NB4 (cell line): Measurements from ENCODE around the gene CCDC107.

Experiments
- DNase-seq: peaks from one replicate; pipeline ENCODE4 v3.0.0; 2010; ENCODE audit warnings: low read depth
- H3K4me3 ChIP-seq: one replicate; pipeline ENCODE4 v1.5.1; 2011; ENCODE audit warnings: mild to moderate bottlenecking, low read depth, low read length, moderate library complexity
- MYC ChIP-seq: IDR thresholded peaks from 2 replicates; pipeline ENCODE4 v1.6.1; 2011; ENCODE audit warnings: low read depth, low read length
- POLR2A ChIP-seq: IDR thresholded peaks from 2 replicates; pipeline ENCODE4 v1.6.1; 2011; ENCODE audit warnings: mild to moderate bottlenecking; ENCODE audit not compliant: insufficient read length; ENCODE audit errors: extremely low read depth
- TF ChIP-seq, protein P1 (sequence below): IDR thresholded peaks from one replicate; pipeline ENCODE4 v1.5.1; 2012; ENCODE audit warnings: low read depth, low read length
- TF ChIP-seq, protein P2 (sequence below): IDR thresholded peaks from 2 replicates; pipeline ENCODE4 v1.6.1; 2011; ENCODE audit warnings: low read depth, low read length

Gene CCDC107

DNA sequence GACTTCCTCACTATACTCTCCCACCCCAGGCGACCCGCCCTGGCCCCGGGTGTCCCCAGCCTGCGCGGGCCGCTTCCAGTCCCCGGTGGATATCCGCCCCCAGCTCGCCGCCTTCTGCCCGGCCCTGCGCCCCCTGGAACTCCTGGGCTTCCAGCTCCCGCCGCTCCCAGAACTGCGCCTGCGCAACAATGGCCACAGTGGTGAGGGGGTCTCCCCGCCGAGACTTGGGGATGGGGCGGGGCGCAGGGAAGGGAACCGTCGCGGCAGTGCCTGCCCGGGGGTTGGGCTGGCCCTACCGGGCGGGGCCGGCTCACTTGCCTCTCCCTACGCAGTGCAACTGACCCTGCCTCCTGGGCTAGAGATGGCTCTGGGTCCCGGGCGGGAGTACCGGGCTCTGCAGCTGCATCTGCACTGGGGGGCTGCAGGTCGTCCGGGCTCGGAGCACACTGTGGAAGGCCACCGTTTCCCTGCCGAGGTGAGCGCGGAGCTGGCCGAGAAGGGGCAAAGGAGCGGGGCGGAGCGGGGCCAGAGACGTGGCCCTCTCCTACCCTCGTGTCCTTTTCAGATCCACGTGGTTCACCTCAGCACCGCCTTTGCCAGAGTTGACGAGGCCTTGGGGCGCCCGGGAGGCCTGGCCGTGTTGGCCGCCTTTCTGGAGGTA is 17.8 kb downstream of the CCDC107 start:
- H3K4me3 ChIP-seq, result no peak overlapping the region
- TF ChIP-seq, protein P1, sequence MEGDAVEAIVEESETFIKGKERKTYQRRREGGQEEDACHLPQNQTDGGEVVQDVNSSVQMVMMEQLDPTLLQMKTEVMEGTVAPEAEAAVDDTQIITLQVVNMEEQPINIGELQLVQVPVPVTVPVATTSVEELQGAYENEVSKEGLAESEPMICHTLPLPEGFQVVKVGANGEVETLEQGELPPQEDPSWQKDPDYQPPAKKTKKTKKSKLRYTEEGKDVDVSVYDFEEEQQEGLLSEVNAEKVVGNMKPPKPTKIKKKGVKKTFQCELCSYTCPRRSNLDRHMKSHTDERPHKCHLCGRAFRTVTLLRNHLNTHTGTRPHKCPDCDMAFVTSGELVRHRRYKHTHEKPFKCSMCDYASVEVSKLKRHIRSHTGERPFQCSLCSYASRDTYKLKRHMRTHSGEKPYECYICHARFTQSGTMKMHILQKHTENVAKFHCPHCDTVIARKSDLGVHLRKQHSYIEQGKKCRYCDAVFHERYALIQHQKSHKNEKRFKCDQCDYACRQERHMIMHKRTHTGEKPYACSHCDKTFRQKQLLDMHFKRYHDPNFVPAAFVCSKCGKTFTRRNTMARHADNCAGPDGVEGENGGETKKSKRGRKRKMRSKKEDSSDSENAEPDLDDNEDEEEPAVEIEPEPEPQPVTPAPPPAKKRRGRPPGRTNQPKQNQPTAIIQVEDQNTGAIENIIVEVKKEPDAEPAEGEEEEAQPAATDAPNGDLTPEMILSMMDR, result no peak
- TF ChIP-seq, protein P2, sequence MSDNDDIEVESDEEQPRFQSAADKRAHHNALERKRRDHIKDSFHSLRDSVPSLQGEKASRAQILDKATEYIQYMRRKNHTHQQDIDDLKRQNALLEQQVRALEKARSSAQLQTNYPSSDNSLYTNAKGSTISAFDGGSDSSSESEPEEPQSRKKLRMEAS, result no peak
- no peak for TF ChIP-seq POLR2A
- no peak for DNase-seq

DNA sequence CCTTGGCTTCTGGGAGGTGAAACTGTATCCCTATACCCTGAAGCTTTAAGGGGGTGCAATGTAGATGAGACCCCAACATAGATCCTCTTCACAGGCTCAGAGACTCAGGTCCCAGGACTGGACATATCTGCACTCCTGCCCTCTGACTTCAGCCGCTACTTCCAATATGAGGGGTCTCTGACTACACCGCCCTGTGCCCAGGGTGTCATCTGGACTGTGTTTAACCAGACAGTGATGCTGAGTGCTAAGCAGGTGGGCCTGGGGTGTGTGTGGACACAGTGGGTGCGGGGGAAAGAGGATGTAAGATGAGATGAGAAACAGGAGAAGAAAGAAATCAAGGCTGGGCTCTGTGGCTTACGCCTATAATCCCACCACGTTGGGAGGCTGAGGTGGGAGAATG is 21.0 kb downstream of the CCDC107 start:
- no peak overlapping the region for H3K4me3 ChIP-seq
- no peak for TF ChIP-seq POLR2A
- DNase-seq, result no peak

DNA sequence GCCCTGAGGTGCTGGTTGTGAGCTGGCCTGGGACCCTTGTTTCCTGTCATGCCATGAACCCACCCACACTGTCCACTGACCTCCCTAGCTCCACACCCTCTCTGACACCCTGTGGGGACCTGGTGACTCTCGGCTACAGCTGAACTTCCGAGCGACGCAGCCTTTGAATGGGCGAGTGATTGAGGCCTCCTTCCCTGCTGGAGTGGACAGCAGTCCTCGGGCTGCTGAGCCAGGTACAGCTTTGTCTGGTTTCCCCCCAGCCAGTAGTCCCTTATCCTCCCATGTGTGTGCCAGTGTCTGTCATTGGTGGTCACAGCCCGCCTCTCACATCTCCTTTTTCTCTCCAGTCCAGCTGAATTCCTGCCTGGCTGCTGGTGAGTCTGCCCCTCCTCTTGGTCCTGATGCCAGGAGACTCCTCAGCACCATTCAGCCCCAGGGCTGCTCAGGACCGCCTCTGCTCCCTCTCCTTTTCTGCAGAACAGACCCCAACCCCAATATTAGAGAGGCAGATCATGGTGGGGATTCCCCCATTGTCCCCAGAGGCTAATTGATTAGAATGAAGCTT is 21.8 kb downstream of the CCDC107 start:
- no peak for TF ChIP-seq POLR2A
- TF ChIP-seq, protein P2, result no peak
- TF ChIP-seq MYC, result no peak
- TF ChIP-seq, protein P1, result no peak
- no peak overlapping the region for H3K4me3 ChIP-seq
- no peak for DNase-seq

DNA sequence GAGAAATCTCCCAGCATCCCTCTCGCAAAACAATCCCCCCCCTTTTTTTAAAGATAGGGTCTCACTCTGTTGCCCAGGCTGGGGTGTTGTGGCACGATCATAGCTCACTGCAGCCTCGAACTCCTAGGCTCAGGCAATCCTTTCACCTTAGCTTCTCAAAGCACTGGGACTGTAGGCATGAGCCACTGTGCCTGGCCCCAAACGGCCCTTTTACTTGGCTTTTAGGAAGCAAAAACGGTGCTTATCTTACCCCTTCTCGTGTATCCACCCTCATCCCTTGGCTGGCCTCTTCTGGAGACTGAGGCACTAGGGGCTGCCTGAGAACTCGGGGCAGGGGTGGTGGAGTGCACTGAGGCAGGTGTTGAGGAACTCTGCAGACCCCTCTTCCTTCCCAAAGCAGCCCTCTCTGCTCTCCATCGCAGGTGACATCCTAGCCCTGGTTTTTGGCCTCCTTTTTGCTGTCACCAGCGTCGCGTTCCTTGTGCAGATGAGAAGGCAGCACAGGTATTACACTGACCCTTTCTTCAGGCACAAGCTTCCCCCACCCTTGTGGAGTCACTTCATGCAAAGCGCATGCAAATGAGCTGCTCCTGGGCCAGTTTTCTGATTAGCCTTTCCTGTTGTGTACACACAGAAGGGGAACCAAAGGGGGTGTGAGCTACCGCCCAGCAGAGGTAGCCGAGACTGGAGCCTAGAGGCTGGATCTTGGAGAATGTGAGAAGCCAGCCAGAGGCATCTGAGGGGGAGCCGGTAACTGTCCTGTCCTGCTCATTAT is 22.4 kb downstream of the CCDC107 start:
- TF ChIP-seq, protein P1, result no peak
- TF ChIP-seq, protein P2, result no peak
- TF ChIP-seq MYC (no peak), POLR2A (no peak)
- DNase-seq, result peak; percentile 28
- no peak overlapping the region for H3K4me3 ChIP-seq

DNA sequence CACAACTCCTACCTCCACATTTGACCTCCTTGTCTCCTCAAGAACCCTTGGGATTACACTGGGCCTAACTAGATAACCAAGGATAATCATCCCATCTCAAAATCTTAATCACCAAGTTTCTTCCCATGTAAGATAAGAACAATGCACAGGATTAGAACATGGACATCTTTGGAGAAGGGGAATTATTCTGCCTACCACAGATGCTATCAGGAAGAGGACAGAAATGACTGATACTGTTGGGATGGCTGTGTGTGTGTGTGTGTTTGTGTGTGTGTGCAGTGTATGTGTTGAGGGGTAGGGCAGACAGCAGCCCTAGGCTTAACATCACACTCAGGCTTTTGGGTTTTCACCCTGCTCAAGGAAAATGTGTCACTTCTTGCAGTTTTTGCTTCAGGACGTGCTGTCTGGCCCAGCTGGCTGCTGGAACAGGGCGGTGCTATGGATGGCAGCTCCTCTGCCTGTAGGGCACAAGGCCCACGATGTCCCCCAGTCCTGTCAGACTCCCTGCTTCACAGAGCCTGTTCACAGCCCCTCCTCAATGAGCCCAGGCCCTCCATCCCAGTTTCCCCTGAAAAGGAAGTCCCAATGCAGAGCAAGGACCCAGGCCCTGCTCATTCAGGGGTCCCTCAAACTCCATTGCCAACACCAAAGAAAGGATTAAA is 23.4 kb downstream of the CCDC107 start:
- DNase-seq, result no peak
- TF ChIP-seq MYC (no peak), POLR2A (no peak)
- TF ChIP-seq, protein P2, result no peak
- TF ChIP-seq, protein P1, result no peak

DNA sequence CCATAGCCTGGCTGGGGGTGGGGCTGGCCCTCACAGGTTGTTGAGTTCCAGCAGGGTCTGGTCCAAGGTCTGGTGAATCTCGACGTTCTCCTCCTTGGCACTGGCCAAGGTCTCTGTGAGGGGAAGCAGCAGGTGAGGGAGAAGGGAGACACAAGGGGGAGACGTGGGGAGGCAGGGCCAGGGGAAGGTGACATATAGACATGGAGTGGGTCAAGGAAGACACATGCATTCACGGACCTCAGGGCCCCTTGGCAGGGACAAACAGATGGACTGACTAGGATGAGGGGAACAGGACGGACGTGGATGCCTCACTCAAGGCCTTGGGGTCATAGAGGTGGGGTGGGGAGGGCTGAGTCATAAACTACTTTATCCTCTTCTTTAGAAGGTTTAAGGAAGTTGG is 24.0 kb downstream of the CCDC107 start:
- TF ChIP-seq POLR2A (no peak), MYC (no peak)
- TF ChIP-seq, protein P2, result no peak
- TF ChIP-seq, protein P1, result no peak
- no peak overlapping the region for H3K4me3 ChIP-seq
- no peak for DNase-seq

More for the DNA sequence above, 23.4 kb downstream of the CCDC107 start:
- H3K4me3 ChIP-seq, result no peak overlapping the region
